ENCODE data around the gene LPA.

The LPA gene

DNA sequence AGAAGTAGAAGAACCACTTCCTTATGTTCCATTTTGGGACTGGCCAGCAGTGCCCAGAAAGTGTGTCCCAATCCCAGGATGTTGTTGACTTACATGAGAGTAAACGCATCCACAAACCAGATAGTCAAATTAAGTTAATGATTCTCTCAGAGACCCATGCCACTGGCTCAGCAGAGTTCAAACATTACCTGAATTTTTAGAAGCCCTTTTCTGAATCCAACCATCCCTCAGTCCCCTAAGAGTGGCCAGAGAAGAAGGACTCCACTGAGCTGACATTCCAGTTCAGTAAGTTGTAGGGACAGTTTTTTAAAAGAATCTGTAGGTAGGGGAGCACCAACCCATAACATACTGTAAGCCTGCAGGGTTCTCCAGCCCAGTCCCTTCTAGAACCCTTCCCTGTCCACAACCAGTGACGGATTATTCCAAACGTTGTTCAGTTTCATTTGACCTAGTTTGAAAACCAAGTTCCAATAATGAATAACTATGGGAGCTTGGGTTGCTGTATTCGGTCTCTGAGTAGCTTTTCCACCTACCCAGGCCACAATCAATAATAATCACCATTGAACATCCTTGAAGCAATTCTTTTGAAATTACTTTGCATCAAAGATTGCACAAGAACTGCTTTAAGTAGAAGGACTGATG, 153.0 kb downstream of the LPA start:
- Mint-ChIP-seq H3K9me3 (no peaks in the 10 kb centered on the region), H3K27me3 (peaks cover 13% of the 10 kb centered on the region), H3K4me3 (no peak overlapping the region), H3K27ac (no peak overlapping the region), H3K36me3 (ENCODE audit: low read depth) (no peaks in the 10 kb centered on the region), H3K4me1 (ENCODE audit: low read depth) (no peaks in the 10 kb centered on the region)

DNA sequence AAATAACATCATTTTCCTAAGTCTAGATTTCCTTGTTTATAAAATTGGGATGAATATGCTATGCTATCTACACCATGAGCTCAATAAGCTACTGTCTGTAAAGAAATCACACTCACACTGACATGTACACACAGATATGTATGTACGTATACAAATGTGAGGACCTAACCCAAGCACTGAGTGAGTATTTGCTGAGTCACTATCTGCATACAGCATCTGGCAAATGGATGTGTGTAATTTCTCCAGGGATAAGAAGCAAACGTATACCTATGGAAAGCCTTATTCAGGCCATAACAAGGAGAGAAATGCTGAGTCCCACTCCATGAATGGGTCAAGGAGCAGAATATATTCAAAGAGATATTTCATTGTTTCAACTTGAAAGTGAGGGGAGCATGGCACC, 153.9 kb downstream of the LPA start:
- Mint-ChIP-seq H3K27me3 (peaks cover 12% of the 10 kb centered on the region), H3K4me1 (ENCODE audit: low read depth) (no peaks in the 10 kb centered on the region), H3K27ac (no peak overlapping the region)

GRCh38 chr6:160509610-160510009, 154.5 kb downstream of the LPA start:
- Mint-ChIP-seq H3K27me3 (peaks cover 7% of the 10 kb centered on the region), H3K4me1 (ENCODE audit: low read depth) (no peaks in the 10 kb centered on the region), H3K9me3 (no peaks in the 10 kb centered on the region), H3K27ac (no peak overlapping the region), H3K36me3 (ENCODE audit: low read depth) (no peaks in the 10 kb centered on the region), H3K4me3 (no peak overlapping the region)

More for the DNA sequence above, 153.9 kb downstream of the LPA start:
- H3K4me3 Mint-ChIP-seq, result no peak overlapping the region
- H3K9me3 Mint-ChIP-seq, result no peaks in the 10 kb centered on the region
- H3K36me3 Mint-ChIP-seq (ENCODE audit: low read depth), result no peaks in the 10 kb centered on the region

DNA sequence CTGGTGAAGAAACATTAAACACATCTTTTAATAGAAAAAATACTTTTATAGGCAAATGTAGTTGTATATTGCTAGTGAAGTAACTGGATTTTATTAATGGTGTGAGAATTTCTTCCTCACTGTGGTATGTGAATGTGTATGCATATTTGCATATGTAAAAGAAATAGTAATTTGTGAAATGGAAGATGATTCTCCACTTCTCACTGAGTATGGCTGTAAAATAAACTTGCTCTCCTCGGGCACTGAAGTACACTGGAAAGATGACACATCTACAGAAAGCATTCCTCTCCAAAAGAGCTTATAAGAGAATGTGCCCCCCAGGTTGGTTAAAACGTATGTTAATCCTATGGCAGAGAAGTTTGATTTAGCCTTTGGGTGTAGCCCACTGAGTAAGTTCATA, 155.5 kb downstream of the LPA start:
- Mint-ChIP-seq H3K4me1 (ENCODE audit: low read depth) (no peaks in the 10 kb centered on the region), H3K27ac (no peak overlapping the region), H3K9me3 (peaks cover 7% of the 10 kb centered on the region), H3K27me3 (peaks cover 4% of the 10 kb centered on the region), H3K4me3 (no peak overlapping the region), H3K36me3 (ENCODE audit: low read depth) (no peaks in the 10 kb centered on the region)

DNA sequence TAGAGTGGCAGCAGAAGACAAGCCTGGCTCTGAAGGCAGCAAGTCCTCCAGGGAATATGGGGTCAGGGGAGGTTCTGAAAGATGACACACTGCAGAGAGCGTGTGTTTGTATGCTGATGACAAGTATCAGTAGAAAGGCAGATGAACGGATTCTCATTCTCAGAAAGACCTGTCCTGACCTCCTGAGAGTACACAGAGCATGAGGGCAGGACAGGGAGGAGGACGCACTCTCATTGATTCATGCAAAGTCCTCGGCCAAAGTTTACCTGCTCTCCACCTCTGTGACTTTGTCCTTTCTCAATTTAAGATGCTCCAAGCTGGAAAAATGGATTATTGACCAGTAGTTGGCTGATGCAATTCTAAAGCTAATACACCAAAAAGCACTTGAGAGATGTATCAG, 156.7 kb downstream of the LPA start:
- no peaks in the 10 kb centered on the region for H3K4me1 Mint-ChIP-seq (ENCODE audit: low read depth)
- H3K36me3 Mint-ChIP-seq (ENCODE audit: low read depth), result no peaks in the 10 kb centered on the region
- H3K4me3 Mint-ChIP-seq, result no peak overlapping the region
- H3K9me3 Mint-ChIP-seq, result peaks cover 8% of the 10 kb centered on the region
- H3K27ac Mint-ChIP-seq, result no peak overlapping the region
- peaks cover 4% of the 10 kb centered on the region for H3K27me3 Mint-ChIP-seq

- Mint-ChIP-seq H3K27ac (no peak overlapping the region), H3K4me1 (ENCODE audit: low read depth) (no peaks in the 10 kb centered on the region), H3K27me3 (no peaks in the 10 kb centered on the region), H3K4me3 (no peak overlapping the region), H3K36me3 (ENCODE audit: low read depth) (no peaks in the 10 kb centered on the region), H3K9me3 (peaks cover 8% of the 10 kb centered on the region)
Observed at GRCh38 chr6:160505970-160506369, 158.1 kb downstream of the LPA start.

DNA sequence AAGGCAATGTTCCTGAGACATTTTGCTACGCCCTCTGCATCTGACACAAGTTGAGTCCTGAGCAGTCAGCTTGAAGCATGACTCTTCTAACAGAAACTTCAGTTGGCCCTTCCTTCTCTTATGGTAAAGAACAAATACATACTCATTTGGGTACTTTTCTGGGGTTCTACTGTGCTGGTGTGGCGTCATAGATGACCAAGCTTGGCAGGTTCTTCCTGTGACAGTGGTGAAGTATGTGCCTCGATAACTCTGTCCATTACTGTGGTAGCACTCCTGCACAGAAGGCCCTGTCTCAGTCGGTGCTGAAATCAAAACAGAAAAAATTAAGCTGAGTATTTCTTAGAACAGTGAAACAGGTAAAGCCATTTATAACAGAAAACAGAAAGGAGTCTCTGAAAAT, 163.4 kb downstream of the LPA start:
- peaks cover 4% of the 10 kb centered on the region for H3K36me3 Mint-ChIP-seq (ENCODE audit: low read depth)
- peaks cover 8% of the 10 kb centered on the region for H3K9me3 Mint-ChIP-seq
- peaks cover 3% of the 10 kb centered on the region for H3K27me3 Mint-ChIP-seq
- H3K4me1 Mint-ChIP-seq (ENCODE audit: low read depth), result no peaks in the 10 kb centered on the region
- no peak overlapping the region for H3K4me3 Mint-ChIP-seq
- H3K27ac Mint-ChIP-seq, result no peak overlapping the region

DNA sequence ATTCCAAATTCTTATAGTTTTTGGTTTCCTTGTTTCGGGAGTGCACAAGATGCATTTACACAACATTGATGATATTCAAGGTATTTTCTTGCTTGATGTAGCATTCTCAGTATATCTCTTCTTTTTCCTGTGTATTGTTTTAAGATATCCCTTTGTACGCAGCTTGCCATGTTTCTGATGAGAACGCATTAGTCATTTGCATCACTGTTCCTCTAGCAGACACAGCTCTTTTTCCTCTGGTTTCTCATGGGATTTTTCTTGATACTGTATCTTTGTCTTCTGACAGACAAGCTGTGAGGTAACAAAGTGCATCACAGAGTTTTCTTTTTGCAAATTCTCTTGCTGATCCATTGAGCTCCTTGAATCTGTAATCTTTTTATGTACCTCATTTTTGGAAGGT, 169.5 kb downstream of the LPA start:
- Mint-ChIP-seq H3K4me1 (ENCODE audit: low read depth) (no peaks in the 10 kb centered on the region), H3K36me3 (ENCODE audit: low read depth) (peaks cover 12% of the 10 kb centered on the region), H3K9me3 (no peaks in the 10 kb centered on the region), H3K27me3 (peaks cover 3% of the 10 kb centered on the region), H3K27ac (no peak overlapping the region), H3K4me3 (no peak overlapping the region)

- peaks cover 19% of the 10 kb centered on the region for H3K36me3 Mint-ChIP-seq (ENCODE audit: low read depth)
- no peaks in the 10 kb centered on the region for H3K9me3 Mint-ChIP-seq
- no peak overlapping the region for H3K4me3 Mint-ChIP-seq
- H3K27ac Mint-ChIP-seq, result no peak overlapping the region
- no peaks in the 10 kb centered on the region for H3K27me3 Mint-ChIP-seq
- no peaks in the 10 kb centered on the region for H3K4me1 Mint-ChIP-seq (ENCODE audit: low read depth)
Observed at GRCh38 chr6:160489091-160489490, 175.0 kb downstream of the LPA start.

DNA sequence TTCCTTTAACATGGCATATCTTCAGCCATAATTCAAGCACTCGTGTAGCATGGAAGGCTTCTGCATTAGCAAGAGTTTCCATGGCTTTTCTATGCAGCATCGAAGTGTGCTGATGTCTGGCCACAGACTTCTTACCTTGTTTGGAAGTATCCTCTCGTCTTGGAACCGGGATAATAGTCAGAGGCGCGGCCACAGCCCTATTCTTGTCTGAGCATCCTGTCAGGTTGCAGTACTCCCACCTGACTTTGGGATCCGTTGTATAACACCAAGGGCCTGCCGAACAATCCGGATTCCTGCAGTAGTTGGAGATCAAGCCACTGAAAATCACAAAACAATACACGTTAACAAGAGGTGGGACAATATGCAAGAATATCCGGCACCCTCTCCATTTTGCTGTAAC, 177.0 kb downstream of the LPA start:
- H3K27me3 Mint-ChIP-seq, result no peaks in the 10 kb centered on the region
- no peaks in the 10 kb centered on the region for H3K9me3 Mint-ChIP-seq
- peaks cover 25% of the 10 kb centered on the region for H3K36me3 Mint-ChIP-seq (ENCODE audit: low read depth)
- H3K4me3 Mint-ChIP-seq, result no peak overlapping the region
- no peak overlapping the region for H3K27ac Mint-ChIP-seq
- no peaks in the 10 kb centered on the region for H3K4me1 Mint-ChIP-seq (ENCODE audit: low read depth)

Measured in stimulated activated naive CD8-positive, alpha-beta T cell treated with anti-CD3 and anti-CD28 coated beads, Interleukin-15, Interleukin-2, amounts not matched to agents 100 ng/mL and 50 ng/mL, for 24 hours (primary cell).